ENCODE results near the gene GALNT2. TPM values are rescaled to one million over a fixed set of nuclear protein-coding genes. Genes with fewer than 3 reads are reported as not detected.

The GALNT2 gene
- total RNA-seq, 1 experiment from 2014 or later: 141 TPM

- Mint-ChIP-seq H3K4me3 (ENCODE audit: low read depth, unreplicated experiment) (peak overlapping the region; percentile 14), H3K27ac (ENCODE audit: unreplicated experiment) (no peak overlapping the region), H3K27me3 (ENCODE audit: unreplicated experiment) (no peaks in the 10 kb centered on the region), H3K36me3 (ENCODE audit: insufficient read depth, unreplicated experiment) (peaks cover 17% of the 10 kb centered on the region), H3K9me3 (ENCODE audit: low read depth, unreplicated experiment) (no peaks in the 10 kb centered on the region), H3K4me1 (ENCODE audit: low read depth, unreplicated experiment) (peaks cover 14% of the 10 kb centered on the region)
- DNase-seq: peak; percentile 68
- BruUV-seq (replicated peaks): no TSS peak
- intact Hi-C loops (cut with micrococcal nuclease; ENCODE audit: unreplicated experiment): no loop called here
- CTCF ChIA-PET: interaction anchor here (0.5 kb wide), 1 partner anchor 309 kb away, joined by 4 read pairs; no protein-coding TSS in a partner anchor
- no peak for TF ChIP-seq CTCF (IDR thresholded peaks at IDR 0.05; ENCODE audit: unreplicated experiment)
Measured at GRCh38 chr1:230317823-230318819, 251.1 kb downstream of the GALNT2 start.

GRCh38 chr1:230319014-230319747 lies 252.1 kb downstream of the GALNT2 start:
- no TSS peak for BruUV-seq (replicated peaks)
- CTCF ChIA-PET: no interaction called here
- Mint-ChIP-seq H3K9me3 (ENCODE audit: low read depth, unreplicated experiment) (no peaks in the 10 kb centered on the region), H3K36me3 (ENCODE audit: insufficient read depth, unreplicated experiment) (peaks cover 23% of the 10 kb centered on the region), H3K27ac (ENCODE audit: unreplicated experiment) (no peak overlapping the region), H3K4me3 (ENCODE audit: low read depth, unreplicated experiment) (no peak overlapping the region), H3K27me3 (ENCODE audit: unreplicated experiment) (no peaks in the 10 kb centered on the region), H3K4me1 (ENCODE audit: low read depth, unreplicated experiment) (peaks cover 14% of the 10 kb centered on the region)
- intact Hi-C loops (cut with micrococcal nuclease; ENCODE audit: unreplicated experiment): no loop called here
- no peak for DNase-seq
- TF ChIP-seq CTCF (IDR thresholded peaks at IDR 0.05; ENCODE audit: unreplicated experiment): no peak

- H3K27ac Mint-ChIP-seq (ENCODE audit: unreplicated experiment): no peak overlapping the region
- no peak for DNase-seq
- no peak for TF ChIP-seq CTCF (IDR thresholded peaks at IDR 0.05; ENCODE audit: unreplicated experiment)
- H3K27me3 Mint-ChIP-seq (ENCODE audit: unreplicated experiment): no peaks in the 10 kb centered on the region
- H3K9me3 Mint-ChIP-seq (ENCODE audit: low read depth, unreplicated experiment): no peaks in the 10 kb centered on the region
- no TSS peak for BruUV-seq (replicated peaks)
- intact Hi-C loops (cut with micrococcal nuclease; ENCODE audit: unreplicated experiment): no loop called here
- no peak overlapping the region for H3K4me3 Mint-ChIP-seq (ENCODE audit: low read depth, unreplicated experiment)
- H3K36me3 Mint-ChIP-seq (ENCODE audit: insufficient read depth, unreplicated experiment): peaks cover 23% of the 10 kb centered on the region
- peaks cover 14% of the 10 kb centered on the region for H3K4me1 Mint-ChIP-seq (ENCODE audit: low read depth, unreplicated experiment)
- CTCF ChIA-PET: no interaction called here
Measured at GRCh38 chr1:230320804-230321203, 253.8 kb downstream of the GALNT2 start.

- H3K4me3 Mint-ChIP-seq (ENCODE audit: low read depth, unreplicated experiment): no peak overlapping the region
- no TSS peak for BruUV-seq (replicated peaks)
- H3K4me1 Mint-ChIP-seq (ENCODE audit: low read depth, unreplicated experiment): peaks cover 14% of the 10 kb centered on the region
- CTCF ChIA-PET: no interaction called here
- no peak for DNase-seq
- H3K9me3 Mint-ChIP-seq (ENCODE audit: low read depth, unreplicated experiment): no peaks in the 10 kb centered on the region
- TF ChIP-seq CTCF (IDR thresholded peaks at IDR 0.05; ENCODE audit: unreplicated experiment): no peak
- intact Hi-C loops (cut with micrococcal nuclease; ENCODE audit: unreplicated experiment): no loop called here
- H3K36me3 Mint-ChIP-seq (ENCODE audit: insufficient read depth, unreplicated experiment): peaks cover 23% of the 10 kb centered on the region
- H3K27me3 Mint-ChIP-seq (ENCODE audit: unreplicated experiment): no peaks in the 10 kb centered on the region
- H3K27ac Mint-ChIP-seq (ENCODE audit: unreplicated experiment): no peak overlapping the region
Measured at GRCh38 chr1:230321341-230321740, 254.3 kb downstream of the GALNT2 start.

Measured in Calu3 (cell line).